Stomach (tissue), 9 donors: Measurements from ENCODE around the gene HSDL2. TPM values are rescaled to one million over a fixed set of nuclear protein-coding genes. Genes with fewer than 3 reads are reported as not detected.

Experiments
- DNase-seq, 2 donors: peaks; one replicate each; pipeline versions ENCODE4 v3.0.0 to v3.0.0-alpha.2; 2013 to 2019
- H3K27ac ChIP-seq, 5 donors: fragments of 200-600 bp in 4 of 5; sonication (generic) in 4 of 5; one replicate each; pipeline ENCODE4 v1.5.1; 2013 to 2019; ENCODE audit warnings: mild to moderate bottlenecking in 1 of 5, moderate library complexity in 1 of 5
- H3K27me3 ChIP-seq, 3 donors: fragments of 200-600 bp; sonication (generic); one replicate each; pipeline ENCODE4 v1.5.1; 2017 to 2019; ENCODE audit warnings: mixed run types in 1 of 3
- H3K36me3 ChIP-seq, 4 donors: fragments of 200-600 bp; sonication (generic); 1 replicate in 3 of 4; 2 replicates in 1 of 4; pipeline ENCODE4 v1.5.1; 2016 to 2019
- H3K4me1 ChIP-seq, 4 donors: fragments of 200-600 bp; sonication (generic); one replicate each; pipeline ENCODE4 v1.5.1; 2016 to 2019
- H3K4me3 ChIP-seq, 4 donors: fragments of 200-600 bp; sonication (generic) in 3 of 4; one replicate each; pipeline ENCODE4 v1.5.1; 2016 to 2019; ENCODE audit warnings: mild to moderate bottlenecking in 1 of 4
- H3K9me3 ChIP-seq, 4 donors: fragments of 200-600 bp; sonication (generic); one replicate each; pipeline ENCODE4 v1.5.1; 2016 to 2019
- CTCF ChIP-seq, 7 experiments: fragments of 450-650 bp in 4 of 7; fragments of 200-600 bp in 3 of 7; sonication (generic) in 3 of 7; IDR thresholded peaks; one replicate each; pipeline ENCODE4 v1.5.1; 2016 to 2019; ENCODE audit warnings: antibody characterized with exemption in 7 of 7, control low read depth in 2 of 7, mild to moderate bottlenecking in 1 of 7
- EP300 ChIP-seq: sonication (generic); formaldehyde crosslinking; IDR thresholded peaks from one replicate; pipeline ENCODE4 v1.6.1; 2017; ENCODE audit warnings: antibody characterized with exemption
- POLR2A ChIP-seq, 4 donors: fragments of 450-650 bp; IDR thresholded peaks; one replicate each; pipeline ENCODE4 v1.6.1; 2016; ENCODE audit warnings: antibody characterized with exemption in 4 of 4, control low read depth in 2 of 4, mild to moderate bottlenecking in 1 of 4, moderate library complexity in 1 of 4
- POLR2AphosphoS5 ChIP-seq, 3 donors: sonication (generic); formaldehyde crosslinking; IDR thresholded peaks; one replicate each; pipeline ENCODE4 v1.6.1; 2016; ENCODE audit warnings: antibody characterized with exemption in 3 of 3
- WGBS, 5 donors: extraction: QIAGEN DNeasy Blood & Tissue Kit in 3 of 5; methylation state at CpG; one replicate each; pipeline versions ENCODE4 v1.1.5 to v1.1.7; 2013 to 2018; 5-methylcytosine and 5-hydroxymethylcytosine counted together
- intact Hi-C: fragments of 100-400 bp; cut with DNase I; formaldehyde crosslinking; loops from one replicate; pipeline ENCODE4 v1.15.1; 2023; ENCODE audit warnings: low total_unique reads
- polyA plus RNA-seq, 3 donors: library from polyadenylated mRNA; stranded (reverse); fragments of 200-250 nt; gene quantifications; one replicate each; pipeline ENCODE4 v1.2.3, GENCODE V29; 2013
- total RNA-seq, 5 donors: library from RNA; depleted of rRNA; stranded (reverse); fragments of >200 nt; gene quantifications; one replicate each; pipeline versions ENCODE4 v1.1.0 to v1.2.3, GENCODE V29; 2014 to 2016
- donor health status: healthy with polysubstance abuse.
- donor health status: Bipolar disorder and iron deficiency.
- donor health status: healthy.

The HSDL2 gene
- total and polyA plus RNA-seq, 8 donors = 18.3 to 56.9 (median 24.8) TPM

GRCh38 chr9:112439171-112439570, 59.3 kb downstream of the HSDL2 start:
- intact Hi-C loops = no loop called here
- H3K27ac ChIP-seq = no peak overlapping the region
- TF ChIP-seq POLR2A (IDR thresholded peaks at IDR 0.05) (no peak), CTCF (IDR thresholded peaks at IDR 0.05) (no peak), POLR2AphosphoS5 (IDR thresholded peaks at IDR 0.05) (no peak), EP300 (no peak)
- peak in 1 of 2 donors; percentile 15 for DNase-seq
- peaks cover 0 to 9% (median 0%) of the 10 kb centered on the region in 4 donors for H3K4me1 ChIP-seq
- H3K9me3 ChIP-seq = no peaks in the 10 kb centered on the region
- peaks cover 0 to 32% (median 22%) of the 10 kb centered on the region in 4 donors for H3K36me3 ChIP-seq
- H3K4me3 ChIP-seq = no peak overlapping the region
- WGBS, 5 donors = 42 to 80% (median 60%) methylated on average over 2 of the region's 2 CpGs
- H3K27me3 ChIP-seq = no peaks in the 10 kb centered on the region

- WGBS, 5 donors = 37 to 77% (median 53%) methylated on average over 2 of the region's 2 CpGs
- H3K27me3 ChIP-seq = no peaks in the 10 kb centered on the region
- DNase-seq = peak in 1 of 2 donors; percentile 72
- intact Hi-C loops = no loop called here
- H3K4me1 ChIP-seq = peaks cover 0 to 9% (median 0%) of the 10 kb centered on the region in 4 donors
- H3K9me3 ChIP-seq = no peaks in the 10 kb centered on the region
- H3K4me3 ChIP-seq = no peak overlapping the region
- peaks cover 0 to 32% (median 24%) of the 10 kb centered on the region in 4 donors for H3K36me3 ChIP-seq
- H3K27ac ChIP-seq = no peak overlapping the region
- TF ChIP-seq EP300 (no peak), POLR2AphosphoS5 (IDR thresholded peaks at IDR 0.05) (no peak), CTCF (IDR thresholded peaks at IDR 0.05) (no peak), POLR2A (IDR thresholded peaks at IDR 0.05) (no peak)
Measured at GRCh38 chr9:112439825-112440224, 59.9 kb downstream of the HSDL2 start.

GRCh38 chr9:112443200-112443599, 63.3 kb downstream of the HSDL2 start:
- no peaks in the 10 kb centered on the region for H3K9me3 ChIP-seq
- H3K36me3 ChIP-seq = peaks cover 0 to 25% (median 23%) of the 10 kb centered on the region in 4 donors
- no peak overlapping the region for H3K27ac ChIP-seq
- intact Hi-C loops = no loop called here
- no peaks in the 10 kb centered on the region for H3K27me3 ChIP-seq
- no peak overlapping the region for H3K4me3 ChIP-seq
- H3K4me1 ChIP-seq = peaks cover 0 to 26% (median 7%) of the 10 kb centered on the region in 4 donors
- DNase-seq = peak in 1 of 2 donors; percentile 45
- TF ChIP-seq POLR2AphosphoS5 (IDR thresholded peaks at IDR 0.05) = no peak
- TF ChIP-seq CTCF (IDR thresholded peaks at IDR 0.05) = peak in 4 of 7 experiments; percentile 20 to 42 (median 26)
- no peak for TF ChIP-seq POLR2A (IDR thresholded peaks at IDR 0.05)

- intact Hi-C loops = no loop called here
- 65 to 97% (median 85%) methylated on average over 1 of the region's 1 CpG for WGBS, 5 donors
- Histone ChIP-seq H3K9me3 (no peaks in the 10 kb centered on the region), H3K27me3 (no peaks in the 10 kb centered on the region), H3K27ac (no peak overlapping the region), H3K4me3 (no peak overlapping the region), H3K4me1 (peaks cover 0 to 26% (median 7%) of the 10 kb centered on the region in 4 donors), H3K36me3 (peaks cover 0 to 25% (median 22%) of the 10 kb centered on the region in 4 donors)
- TF ChIP-seq CTCF (IDR thresholded peaks at IDR 0.05) = no peak
- no peak for TF ChIP-seq POLR2A (IDR thresholded peaks at IDR 0.05)
- TF ChIP-seq POLR2AphosphoS5 (IDR thresholded peaks at IDR 0.05) = no peak
- no peak for TF ChIP-seq EP300
- DNase-seq = no peak
Measured at GRCh38 chr9:112443636-112444035, 63.7 kb downstream of the HSDL2 start.
